Stimulated activated CD4-positive, alpha-beta T cell treated with anti-CD3 and anti-CD28 coated beads, TNF-alpha, amount 100 ng/mL, for 1 hour (primary cell): ENCODE results near the gene ELP2.
"Not testable (repeated sequence)": the region's sequence is repeated elsewhere in the genome, so short reads cannot be mapped to it uniquely, and the experiment has no call there.

Source experiments
- DNase-seq, 3 donors: peaks; one replicate each; pipeline ENCODE4 v3.0.0-alpha.2; 2020; ENCODE audit warnings: low read depth in 3 of 3, low spot score in 1 of 3

ELP2 gene

GRCh38 chr18:36129300-36130038, at the start of gene ELP2, which contains the start of gene SLC39A6:
Gene ELP2, plus strand, starts transcription at chr18:36129899. Its CDS starts 35 bp downstream, at chr18:36129934.
Gene SLC39A6, minus strand, starts transcription at chr18:36129340. Its CDS starts 2,333 bp downstream, at chr18:36127007.
- DNase-seq: peak; percentile 87 to 95 (median 91)

DNA sequence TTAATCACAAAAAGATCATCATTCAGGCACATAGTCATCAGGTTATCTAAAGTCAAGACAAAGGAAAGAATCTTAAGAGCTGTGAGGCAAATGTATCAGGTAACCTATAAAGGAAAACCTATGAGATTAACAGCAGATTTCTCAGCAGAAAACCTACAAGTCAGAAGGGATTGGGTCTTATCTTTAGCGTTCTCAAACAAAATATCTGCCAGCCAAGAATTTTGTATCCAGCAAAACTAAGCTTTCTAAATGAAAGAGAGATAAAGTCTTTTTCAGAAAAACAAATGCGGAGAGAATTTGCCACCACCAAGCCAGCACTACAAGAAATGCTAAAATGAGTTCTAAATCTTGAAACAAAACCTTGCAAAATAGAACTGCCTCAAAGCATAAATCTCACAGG, 48.6 kb upstream of the ELP2 start:
- DNase-seq: not testable (repeated sequence)

- no peak for DNase-seq
Measured at GRCh38 chr18:36083729-36084128, 46.0 kb upstream of the ELP2 start.

- DNase-seq: no peak
Measured at GRCh38 chr18:36085195-36085594, 44.5 kb upstream of the ELP2 start.

DNA sequence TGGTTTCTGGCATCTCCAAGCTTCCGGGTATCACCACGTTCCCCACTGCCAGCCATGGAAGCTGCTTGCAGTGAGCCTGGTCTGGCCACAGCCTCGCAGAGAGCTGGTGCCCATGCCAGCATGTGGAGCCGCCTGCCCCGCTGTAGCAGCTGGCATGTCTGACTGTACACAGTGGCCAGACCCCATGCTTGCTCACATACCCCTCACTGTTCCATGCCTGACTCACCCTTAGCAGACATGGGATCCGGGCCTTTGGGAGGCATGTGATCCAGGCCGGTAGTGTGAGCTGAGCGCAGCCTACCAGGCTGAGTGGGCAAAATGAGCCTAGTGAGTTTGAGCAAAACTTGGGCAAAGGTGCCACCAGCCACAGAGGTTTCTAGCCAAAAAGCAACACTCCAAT, 43.5 kb upstream of the ELP2 start:
- DNase-seq: no peak

GRCh38 chr18:36088256-36088655, 41.4 kb upstream of the ELP2 start:
- DNase-seq: no peak

GRCh38 chr18:36089001-36089400, 40.7 kb upstream of the ELP2 start:
- DNase-seq: no peak

- DNase-seq: not testable (repeated sequence)
Measured at GRCh38 chr18:36092116-36092515, 37.6 kb upstream of the ELP2 start.

DNA sequence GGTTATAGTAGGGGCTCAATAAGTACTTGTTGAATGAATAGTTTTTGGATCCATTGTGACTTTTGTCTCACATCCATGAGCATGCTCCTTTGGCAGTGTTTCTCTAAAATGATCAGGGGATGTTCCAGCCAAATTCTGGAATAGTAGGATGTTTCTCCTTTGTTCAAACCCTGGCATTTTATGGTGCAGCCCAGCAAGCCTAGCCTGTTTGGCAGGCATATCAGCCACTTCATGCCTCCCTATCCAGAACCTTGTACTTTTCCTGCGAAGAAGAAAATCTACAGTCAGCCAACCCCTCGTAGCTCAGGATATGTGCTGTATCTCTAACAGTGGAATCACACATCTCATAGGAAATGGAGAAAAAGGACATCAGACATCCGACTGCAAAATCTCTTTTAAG, 35.3 kb upstream of the ELP2 start:
- no peak for DNase-seq

GRCh38 chr18:36095936-36096519, 33.7 kb upstream of the ELP2 start:
- no peak for DNase-seq

DNA sequence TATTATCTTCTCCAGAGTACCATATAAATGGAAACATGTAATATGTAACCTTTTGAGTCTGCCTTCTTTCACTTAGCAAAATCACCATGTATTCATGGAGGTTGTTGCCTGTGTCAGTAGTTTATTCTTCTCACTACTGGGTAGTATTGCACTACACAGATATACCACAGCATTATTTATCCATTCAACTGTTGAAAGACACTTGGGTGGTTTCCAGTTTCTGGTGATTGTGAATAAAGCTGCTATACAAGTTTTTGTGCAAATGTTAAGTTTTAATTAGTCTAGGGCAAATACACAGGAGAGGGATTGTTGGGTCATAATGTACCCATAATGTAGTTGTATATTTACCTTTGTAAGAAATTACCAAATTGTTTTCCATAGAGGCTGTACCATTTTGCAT, 32.7 kb upstream of the ELP2 start:
- DNase-seq: no peak

DNA sequence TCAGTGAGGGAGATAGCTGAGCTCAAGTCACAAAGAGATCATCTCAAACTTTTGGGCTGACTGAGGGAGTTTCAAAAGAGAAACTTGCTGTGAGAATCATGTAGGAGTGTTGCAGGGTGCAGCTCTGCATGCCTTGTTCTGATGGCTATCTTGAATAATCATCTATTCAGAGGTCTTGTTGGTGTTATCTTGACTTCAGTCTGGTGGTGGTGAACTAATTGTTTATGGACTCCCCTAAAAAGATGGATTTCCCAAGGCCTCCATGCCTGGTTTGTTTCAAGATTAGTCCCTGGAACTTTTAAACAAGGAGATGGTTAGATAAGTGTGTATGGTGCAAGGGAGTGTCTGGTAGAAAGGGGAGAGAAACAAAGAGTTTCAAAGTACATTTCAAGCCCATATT, 30.4 kb upstream of the ELP2 start:
- DNase-seq: no peak

DNA sequence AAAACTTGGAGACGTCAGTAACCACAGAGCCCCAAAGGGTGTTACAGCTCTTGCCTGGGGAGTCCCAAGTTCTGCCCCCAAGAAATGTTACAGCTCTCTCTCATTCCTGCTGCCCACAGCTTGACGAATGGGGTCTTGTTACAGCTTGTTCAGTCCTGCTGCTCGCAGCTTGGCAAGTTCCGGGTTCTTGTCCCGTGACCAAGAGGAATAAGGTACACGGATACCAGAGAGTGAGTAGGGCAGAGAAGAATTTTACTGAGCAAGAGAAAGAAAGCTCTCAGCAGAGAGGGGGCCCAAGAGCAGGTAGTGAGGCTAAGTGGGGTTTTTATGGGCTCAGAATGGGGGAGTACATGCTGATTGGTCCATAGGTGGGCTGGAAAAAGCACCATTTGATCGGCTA, 27.8 kb upstream of the ELP2 start:
- no peak for DNase-seq

- DNase-seq: no peak
Measured at GRCh38 chr18:36104749-36105148, 24.9 kb upstream of the ELP2 start.

GRCh38 chr18:36107477-36107876, 22.2 kb upstream of the ELP2 start:
- no peak for DNase-seq

- DNase-seq: no peak
Measured at GRCh38 chr18:36108196-36108595, 21.5 kb upstream of the ELP2 start.

DNA sequence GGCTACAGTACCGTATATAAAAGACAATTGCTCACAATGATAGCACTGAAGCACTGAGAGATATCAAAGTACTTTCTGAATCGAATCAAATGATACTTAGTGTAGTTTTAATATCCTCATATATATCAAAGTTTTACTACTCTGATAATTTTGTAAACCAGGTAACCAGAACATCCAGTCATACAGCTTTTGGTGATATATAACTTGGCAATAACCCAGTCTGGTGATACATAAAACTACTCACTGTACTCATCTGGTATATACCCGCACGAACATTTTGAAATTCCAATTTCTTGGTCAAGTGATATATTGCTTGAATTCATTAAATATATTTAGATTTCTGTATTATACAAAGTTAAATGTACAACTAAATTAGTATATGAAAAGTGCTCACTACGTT, 21.1 kb upstream of the ELP2 start:
- DNase-seq: no peak

DNA sequence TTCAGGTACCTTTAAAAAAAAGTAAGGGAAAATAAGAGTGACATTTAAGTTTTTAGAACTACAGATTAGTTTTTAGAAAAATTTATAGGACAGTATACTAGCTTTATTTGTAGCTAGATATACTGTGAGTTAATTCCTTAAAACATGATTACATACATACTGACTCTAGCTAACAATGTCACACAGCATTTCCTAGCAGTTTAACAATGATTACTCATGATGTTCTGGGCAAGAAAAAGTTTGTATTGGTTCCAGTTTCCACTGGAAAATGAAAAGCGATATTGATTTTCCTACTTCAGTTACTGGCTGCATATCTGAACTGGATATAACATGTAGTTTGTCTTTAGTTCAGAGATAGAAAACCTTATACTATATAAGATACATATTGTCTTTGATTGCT, 20.0 kb upstream of the ELP2 start:
- DNase-seq: no peak

- no peak for DNase-seq
Measured at GRCh38 chr18:36112302-36112701, 17.4 kb upstream of the ELP2 start.

DNA sequence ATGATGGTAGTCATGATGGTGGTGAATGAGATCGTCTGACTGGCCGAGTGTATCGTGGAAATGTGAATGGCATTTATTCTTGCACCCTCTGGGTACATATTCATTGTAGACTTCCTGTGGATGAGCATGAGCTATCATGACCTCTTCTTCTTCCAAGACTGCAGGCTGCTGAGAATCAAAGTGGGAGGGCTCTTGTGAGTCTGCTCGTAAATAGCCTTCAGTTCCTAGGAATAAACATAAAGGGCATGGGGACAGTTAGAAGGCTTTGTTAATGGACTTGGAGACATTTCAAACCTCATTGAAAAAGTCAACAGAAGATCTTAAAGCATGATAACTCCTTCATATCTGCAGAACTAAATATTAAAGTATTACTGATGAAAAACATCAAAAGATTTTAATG, 15.4 kb upstream of the ELP2 start:
- no peak for DNase-seq

DNA sequence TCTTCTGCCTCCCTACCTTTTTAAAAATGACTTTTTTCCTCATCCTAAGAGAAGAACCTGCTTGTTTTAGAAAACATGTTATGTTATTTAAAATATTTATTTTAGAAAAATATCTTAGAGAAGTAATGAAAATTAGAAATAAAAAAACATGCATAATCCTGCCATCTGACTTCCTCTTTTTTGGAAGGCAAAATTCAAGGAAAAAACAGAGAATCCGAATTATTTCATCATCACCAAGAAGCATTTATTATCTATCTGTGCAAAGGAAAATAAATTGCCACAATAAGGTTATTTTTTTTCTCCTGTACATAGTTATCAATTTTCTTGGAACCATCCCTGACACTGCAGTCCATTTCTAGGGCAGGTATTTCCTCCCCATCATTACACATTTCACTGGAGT, 15.0 kb upstream of the ELP2 start:
- no peak for DNase-seq

DNA sequence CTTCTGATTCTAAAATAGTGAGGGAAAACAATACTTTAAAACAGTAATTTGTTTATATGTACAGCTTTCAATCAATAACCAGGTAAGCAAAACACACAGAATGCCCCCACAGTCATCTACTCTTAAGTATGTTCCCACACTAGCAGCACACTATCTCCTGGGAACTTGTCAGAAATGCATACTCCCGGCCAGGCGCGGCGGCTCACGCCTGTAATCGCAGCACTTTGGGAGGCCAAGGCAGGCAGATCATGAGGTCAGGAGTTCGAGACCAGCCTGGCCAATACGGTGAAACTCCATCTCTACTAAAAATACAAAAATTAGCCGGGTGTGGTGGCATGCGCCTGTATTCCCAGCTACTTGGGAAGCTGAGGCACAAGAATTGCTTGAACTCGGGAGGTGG, 12.9 kb upstream of the ELP2 start:
- not testable (repeated sequence) for DNase-seq

- DNase-seq: no peak
Measured at GRCh38 chr18:36120297-36120696, 9.4 kb upstream of the ELP2 start.
